Testis (tissue), 3 donors: ENCODE data around the gene UBE2E2. TPM values are rescaled to one million over a fixed set of nuclear protein-coding genes. Genes with fewer than 3 reads are reported as not detected.

ENCODE experiments used
- DNase-seq: peaks from one replicate; pipeline ENCODE4 v3.0.0-alpha.2; 2019
- H3K27ac ChIP-seq, 2 donors: fragments of 200-600 bp; sonication (generic); one replicate each; pipeline ENCODE4 v1.5.1; 2019
- H3K27me3 ChIP-seq: fragments of 200-600 bp; sonication (generic); one replicate; pipeline ENCODE4 v1.5.1; 2019
- H3K36me3 ChIP-seq: fragments of 200-600 bp; sonication (generic); one replicate; pipeline ENCODE4 v1.5.1; 2017; ENCODE audit warnings: low read depth; ENCODE audit errors: missing control alignments
- H3K4me1 ChIP-seq: fragments of 200-600 bp; sonication (generic); one replicate; pipeline ENCODE4 v1.5.1; 2019
- H3K4me3 ChIP-seq, 2 donors: fragments of 200-600 bp; sonication (generic); one replicate each; pipeline ENCODE4 v1.5.1; 2017 to 2019
- H3K9me3 ChIP-seq: fragments of 200-600 bp; sonication (generic); one replicate; pipeline ENCODE4 v1.5.1; 2017
- CTCF ChIP-seq, 3 experiments: fragments of 450-650 bp in 2 of 3; fragments of 200-600 bp in 1 of 3; sonication (generic) in 1 of 3; IDR thresholded peaks; one replicate each; pipeline ENCODE4 v1.5.1; 2016 to 2019; ENCODE audit warnings: antibody characterized with exemption in 3 of 3, mild to moderate bottlenecking in 2 of 3, moderate library complexity in 1 of 3
- POLR2A ChIP-seq: fragments of 450-650 bp; IDR thresholded peaks from one replicate; pipeline ENCODE4 v1.6.1; 2017; ENCODE audit warnings: antibody characterized with exemption, mild to moderate bottlenecking, moderate library complexity
- WGBS, 2 donors: methylation state at CpG; one replicate each; pipeline ENCODE4 v1.1.5; 2018; 5-methylcytosine and 5-hydroxymethylcytosine counted together
- intact Hi-C: fragments of 100-400 bp; cut with DNase I; formaldehyde crosslinking; loops from one replicate; pipeline ENCODE4 v1.15.1; 2023; ENCODE audit warnings: low total_unique reads
- polyA plus RNA-seq: library from polyadenylated mRNA; stranded (reverse); fragments of 350-450 nt; fragmentation: Illumina TruSeq; extraction: RNeasy Lipid Tissue Mini Kit (QIAGEN cat#74804); gene quantifications from one replicate; pipeline ENCODE4 v1.2.3, GENCODE V29; 2014; ENCODE audit warnings: low read depth, low replicate concordance; ENCODE audit not compliant: insufficient read depth
- total RNA-seq, 2 donors: library from RNA; depleted of rRNA; stranded (reverse); fragments of >200 nt; gene quantifications; one replicate each; pipeline ENCODE4 v1.2.3, GENCODE V29; 2016

UBE2E2 gene
- total and polyA plus RNA-seq, 3 donors from 2014 or later, result 45.5 to 94.2 (median 48.7) TPM

GRCh38 chr3:23547905-23548650, 345.0 kb downstream of the UBE2E2 start:
- H3K36me3 ChIP-seq, result no peaks in the 10 kb centered on the region
- no peaks in the 10 kb centered on the region for H3K4me1 ChIP-seq
- intact Hi-C loops, result no loop called here
- TF ChIP-seq POLR2A, result no peak
- no peak for TF ChIP-seq CTCF (IDR thresholded peaks at IDR 0.05)
- H3K9me3 ChIP-seq, result no peaks in the 10 kb centered on the region
- no peaks in the 10 kb centered on the region for H3K27me3 ChIP-seq
- 80 to 88% methylated on average over 4 of the region's 4 CpGs for WGBS, 2 donors
- no peak overlapping the region for H3K4me3 ChIP-seq
- H3K27ac ChIP-seq, result no peak overlapping the region
- DNase-seq, result no peak

GRCh38 chr3:23548706-23549105, 345.6 kb downstream of the UBE2E2 start:
- TF ChIP-seq CTCF (IDR thresholded peaks at IDR 0.05) (no peak), POLR2A (no peak)
- intact Hi-C loops, result no loop called here
- Histone ChIP-seq H3K27ac (no peak overlapping the region), H3K4me1 (no peaks in the 10 kb centered on the region), H3K4me3 (no peak overlapping the region), H3K27me3 (no peaks in the 10 kb centered on the region), H3K36me3 (no peaks in the 10 kb centered on the region), H3K9me3 (no peaks in the 10 kb centered on the region)
- peak; percentile 25 for DNase-seq

- Histone ChIP-seq H3K27me3 (no peaks in the 10 kb centered on the region), H3K27ac (no peak overlapping the region), H3K4me1 (no peaks in the 10 kb centered on the region), H3K36me3 (no peaks in the 10 kb centered on the region), H3K4me3 (no peak overlapping the region), H3K9me3 (no peaks in the 10 kb centered on the region)
- intact Hi-C loops, result no loop called here
- no peak for DNase-seq
- WGBS, 2 donors, result 90 to 92% methylated on average over 8 of the region's 8 CpGs
- TF ChIP-seq POLR2A, result no peak
- no peak for TF ChIP-seq CTCF (IDR thresholded peaks at IDR 0.05)
These were observed 346.2 kb downstream of the UBE2E2 start for GRCh38 chr3:23549148-23549910.

- no peak for TF ChIP-seq CTCF (IDR thresholded peaks at IDR 0.05)
- Histone ChIP-seq H3K36me3 (no peaks in the 10 kb centered on the region), H3K27ac (no peak overlapping the region), H3K4me3 (no peak overlapping the region), H3K4me1 (no peaks in the 10 kb centered on the region), H3K27me3 (no peaks in the 10 kb centered on the region), H3K9me3 (no peaks in the 10 kb centered on the region)
- no peak for DNase-seq
- intact Hi-C loops, result no loop called here
- WGBS, 2 donors, result 76 to 85% methylated on average over 1 of the region's 1 CpG
These were observed 347.3 kb downstream of the UBE2E2 start for GRCh38 chr3:23550402-23550801.
